Motor neuron (in vitro differentiated cells): ENCODE results near the gene PECR. TPM values are rescaled to one million over a fixed set of nuclear protein-coding genes. Genes with fewer than 3 reads are reported as not detected.
"Not testable (repeated sequence)": the region's sequence is repeated elsewhere in the genome, so short reads cannot be mapped to it uniquely, and the experiment has no call there.

Experiments used
- ATAC-seq, 8 experiments: fragments of 200-7000 bp; cut with Tn5 transposase; replicated peaks in 6 of 8; 2 replicates each; pipeline ENCODE4 v1.8.0; 2021; ENCODE audit warnings: mild to moderate bottlenecking in 8 of 8, moderate library complexity in 8 of 8
- H3K27ac ChIP-seq, 2 donors: fragments of 250-450 bp; sonication (Bioruptor Pico); 2 replicates each; pipeline ENCODE4 v1.9.0; 2021; ENCODE audit warnings: antibody characterized with exemption in 2 of 2, mild to moderate bottlenecking in 2 of 2, moderate library complexity in 1 of 2
- H3K4me1 ChIP-seq, 2 donors: fragments of 250-450 bp; sonication (Bioruptor Pico); replicated peaks in 1 of 2; 2 replicates each; pipeline ENCODE4 v1.6.1; 2021; ENCODE audit warnings: antibody characterized with exemption in 2 of 2, mild to moderate bottlenecking in 2 of 2, moderate library complexity in 1 of 2
- H3K4me3 ChIP-seq, 5 donors: fragments of 250-450 bp; sonication (Bioruptor Pico); 2 replicates each; pipeline ENCODE4 v1.9.0; 2021; ENCODE audit warnings: antibody characterized with exemption in 5 of 5, mild to moderate bottlenecking in 5 of 5, moderate library complexity in 4 of 5
- WGBS, 10 experiments: fragments of 450-650 bp; shearing (Covaris generic); methylation state at CpG; one replicate each; pipeline ENCODE4 v1.0.0; 2022; 5-methylcytosine and 5-hydroxymethylcytosine counted together
- in situ Hi-C, 9 experiments: fragments of 400-800 bp; cut with MboI; loops; one replicate each; pipeline ENCODE4 v1.15.0; 2021; ENCODE audit warnings: low sequenced_read_pairs in 9 of 9, low pct_unique_long_range_greater_than_20kb in 2 of 9; ENCODE audit not compliant: unreplicated experiment in 9 of 9
- total RNA-seq, 8 experiments: library from RNA; unstranded; fragments of 300-600 nt; gene quantifications; 2 replicates each; pipeline versions ENCODE4 v1.2.3 to v1.2.4, GENCODE V29; 2022

The PECR gene
- total RNA-seq, 8 experiments from 2014 or later: 4.0 to 28.6 (median 16.6) TPM

DNA sequence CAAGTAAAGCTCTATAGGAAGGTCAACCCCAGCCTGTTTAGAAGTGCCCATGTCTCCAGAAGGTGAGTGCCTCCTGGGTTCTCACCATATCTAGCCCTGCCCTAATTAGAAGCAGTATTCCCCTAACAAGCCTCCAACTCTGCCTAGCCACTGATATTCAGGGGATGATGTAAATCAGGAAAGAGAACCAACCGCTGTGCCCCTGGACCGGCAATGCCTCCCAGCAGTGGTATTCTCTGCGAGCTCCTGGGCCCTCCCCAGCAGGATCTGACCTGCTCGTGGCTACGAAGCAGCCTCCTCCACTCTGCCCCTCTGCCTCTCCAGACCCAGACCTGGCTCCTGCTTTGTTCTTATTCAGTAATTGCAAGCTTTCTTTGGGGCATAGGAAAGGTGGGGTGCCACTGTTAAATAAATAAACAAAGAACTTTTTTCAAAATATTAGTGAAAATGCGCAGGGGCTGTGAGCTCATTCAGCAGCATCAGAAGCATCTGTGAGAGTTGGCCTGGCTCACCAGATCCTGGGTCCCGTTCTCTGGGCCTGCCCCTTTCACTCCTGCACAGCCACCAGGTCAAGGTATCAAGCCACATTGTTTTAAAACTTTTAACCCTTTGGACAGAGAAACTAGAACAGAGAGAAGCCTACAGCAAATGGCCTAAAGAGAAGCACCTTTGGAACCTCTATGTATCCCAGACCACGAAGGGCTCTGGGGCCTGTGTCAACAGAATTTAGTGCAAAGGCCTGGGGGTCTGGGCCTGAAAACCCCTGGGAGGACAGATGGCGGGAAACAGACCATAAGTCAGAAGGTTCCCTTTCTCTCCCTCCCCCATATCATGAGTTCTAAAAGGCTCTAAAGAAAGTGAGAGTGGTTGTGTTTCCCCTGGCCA lies 80.2 kb downstream of the PECR start:
- ATAC-seq: no peak
- in situ Hi-C loops: no loop called here
- H3K4me3 ChIP-seq: no peak overlapping the region
- no peak overlapping the region for H3K27ac ChIP-seq
- no peaks in the 10 kb centered on the region for H3K4me1 ChIP-seq
- WGBS, 10 experiments: 47 to 86% (median 58%) methylated on average over 3 to 9 of the region's 9 CpGs; no CpG with 5 or more reads in 3 of the 10 experiments

DNA sequence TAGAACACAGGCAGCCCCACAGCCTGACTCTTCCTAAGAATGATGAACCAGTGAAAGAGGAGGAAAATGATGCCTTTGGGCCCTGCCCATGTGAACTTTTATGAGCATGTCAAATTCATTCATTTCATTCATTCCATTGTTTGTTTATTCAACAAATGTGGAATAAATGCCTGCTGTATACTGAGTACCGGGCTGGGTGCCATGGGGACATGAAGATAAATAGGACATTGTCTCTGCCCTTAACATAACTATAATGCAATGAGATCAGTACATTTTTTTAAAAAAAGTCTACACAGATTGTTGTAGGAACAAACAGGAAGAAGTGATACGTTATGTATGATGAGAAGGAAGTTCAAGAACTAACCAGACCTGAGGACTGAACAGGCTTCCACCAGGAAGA lies 83.0 kb downstream of the PECR start:
- 50 to 100% (median 87%) methylated on average over 2 of the region's 2 CpGs; no CpG with 5 or more reads in 2 of the 10 experiments for WGBS, 10 experiments
- in situ Hi-C loops: no loop called here
- ATAC-seq: peak in 3 of 8 experiments; percentile 54 to 69 (median 58)
- Histone ChIP-seq H3K4me1 (no peaks in the 10 kb centered on the region), H3K4me3 (no peak overlapping the region), H3K27ac (no peak overlapping the region)

DNA sequence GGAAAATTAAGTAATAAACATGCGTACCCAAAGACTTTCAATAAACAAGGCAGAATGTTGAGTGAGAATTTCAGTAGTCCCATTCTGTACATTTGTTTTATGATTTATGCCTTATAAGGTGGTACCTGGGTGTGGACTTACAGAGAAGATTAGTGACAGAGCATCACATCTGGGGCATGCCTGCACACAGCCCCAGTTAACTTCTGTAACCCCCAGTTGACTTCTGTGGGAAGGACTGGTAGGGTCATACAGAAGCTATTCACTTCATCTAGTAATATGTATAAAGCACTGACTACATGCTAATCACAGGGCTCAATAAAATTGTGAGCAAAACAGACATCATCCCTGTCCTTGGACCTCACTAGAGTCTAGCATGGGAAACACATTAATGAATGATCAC lies 84.4 kb downstream of the PECR start:
- no peaks in the 10 kb centered on the region for H3K4me1 ChIP-seq
- ATAC-seq: peak in 3 of 8 experiments; percentile 48 to 80 (median 72)
- in situ Hi-C loops: no loop called here
- WGBS, 10 experiments: 83 to 100% (median 94%) methylated on average over 1 of the region's 1 CpG; no CpG with 5 or more reads in 4 of the 10 experiments
- H3K27ac ChIP-seq: no peak overlapping the region
- no peak overlapping the region for H3K4me3 ChIP-seq

DNA sequence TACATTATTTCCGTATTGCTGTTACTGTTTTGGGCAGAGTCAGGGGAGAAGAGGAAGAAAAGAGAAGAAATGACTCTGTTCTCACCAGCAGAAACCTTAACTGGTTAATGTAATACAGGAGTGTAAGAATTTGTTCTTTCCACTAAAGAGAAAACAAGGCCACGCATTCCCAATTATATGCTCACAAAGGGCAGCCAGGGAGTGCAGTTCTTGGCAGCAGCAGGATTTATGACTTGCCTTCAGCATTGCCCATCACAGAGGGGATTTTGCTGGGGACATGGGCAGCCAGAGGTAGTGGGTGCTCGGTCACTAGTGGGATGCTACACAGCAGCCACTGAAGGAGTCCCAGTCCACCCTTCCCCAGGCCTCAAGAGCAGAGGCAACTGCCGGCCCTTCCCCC lies 86.7 kb downstream of the PECR start:
- H3K4me1 ChIP-seq: no peaks in the 10 kb centered on the region
- in situ Hi-C loops: no loop called here
- ATAC-seq: no peak
- 38 to 85% (median 68%) methylated on average over 1 to 4 of the region's 4 CpGs; no CpG with 5 or more reads in 2 of the 10 experiments for WGBS, 10 experiments
- H3K27ac ChIP-seq: no peak overlapping the region
- no peak overlapping the region for H3K4me3 ChIP-seq

DNA sequence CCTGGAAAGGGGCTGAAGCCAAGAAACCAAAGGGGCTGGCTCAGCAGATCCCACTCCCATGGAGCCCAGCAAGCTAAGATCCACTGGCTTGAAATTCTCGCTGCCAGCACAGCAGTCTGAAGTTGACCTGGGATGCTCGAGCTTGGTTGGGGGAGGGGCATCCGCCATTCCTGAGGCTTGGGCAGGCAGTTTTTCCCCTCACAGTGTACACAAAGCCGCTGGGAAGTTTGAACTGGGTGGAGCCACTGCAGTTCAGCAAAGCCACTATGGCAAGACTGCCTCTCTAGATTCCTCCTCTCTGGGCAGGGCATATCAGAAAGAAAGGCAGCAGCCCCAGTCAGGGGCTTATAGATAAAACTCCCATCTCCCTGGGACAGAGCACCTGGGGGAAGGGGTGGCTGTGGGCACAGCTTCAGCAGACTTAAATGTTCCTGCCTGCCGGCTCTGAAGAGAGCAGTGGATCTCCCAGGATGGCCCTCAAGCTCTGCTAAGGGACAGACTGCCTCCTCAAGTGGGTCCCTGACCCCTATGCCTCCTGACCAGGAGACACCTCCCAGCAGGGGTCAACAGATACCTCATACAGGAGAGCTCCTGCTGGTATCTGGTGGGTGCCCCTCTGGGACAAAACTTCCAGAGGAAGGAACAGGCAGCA lies 92.9 kb downstream of the PECR start:
- 100% methylated on average over 1 to 2 of the region's 5 CpGs; no CpG with 5 or more reads in 8 of the 10 experiments for WGBS, 10 experiments
- in situ Hi-C loops, ATAC-seq, H3K4me3 ChIP-seq, H3K27ac ChIP-seq, H3K4me1 ChIP-seq: not testable (repeated sequence)

Other genes starting within 250 kb of the PECR start
- gene MREG, start 68.3 kb downstream of the PECR start, total RNA-seq: 1 to 10 TPM; 1.1 to 3.1 (median 2.0) TPM
- 10 to 100 TPM in 5 of 8 experiments, under 1 TPM in 2, not detected in 1; 0.28 to 67.8 (median 25.6) TPM for gene TMEM169, start 110 bp upstream of the PECR start, total RNA-seq
- gene XRCC5, start 27.5 kb upstream of the PECR start, total RNA-seq: 100 to 1,000 TPM; 203 to 388 (median 245) TPM